Measurements from ENCODE around the gene DAO. TPM values are rescaled to one million over a fixed set of nuclear protein-coding genes. Genes with fewer than 3 reads are reported as not detected.

The DAO gene
- total RNA-seq, 1 experiment from 2014 or later = not detected

DNA sequence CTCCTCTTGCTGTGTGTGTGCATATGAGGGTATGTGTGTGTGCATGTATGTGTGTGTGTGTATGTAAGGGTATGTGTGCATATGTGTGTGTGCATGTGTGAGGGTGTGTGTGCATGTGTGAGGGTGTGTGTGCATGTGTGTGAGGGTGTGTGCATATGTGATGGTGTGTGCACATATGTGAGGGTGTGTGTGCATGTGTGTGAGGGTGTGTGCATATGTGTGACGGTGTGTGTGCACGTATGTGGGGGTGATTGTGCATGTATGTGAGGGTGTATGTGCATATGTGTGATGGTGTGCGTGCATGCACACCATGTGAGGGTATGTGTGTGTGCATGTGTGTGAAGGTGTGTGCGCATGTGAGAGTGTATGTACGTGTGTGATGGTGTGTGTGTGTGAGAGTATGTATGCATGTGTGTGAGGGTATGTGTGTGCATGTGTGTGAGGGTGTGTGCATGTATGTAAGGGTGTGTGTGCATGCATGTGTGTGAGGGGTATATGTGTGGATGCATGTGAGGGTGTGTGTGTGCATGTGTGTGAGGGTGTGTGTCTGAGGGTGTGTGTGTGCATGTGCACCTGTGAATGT lies 15.4 kb downstream of the DAO start:
- no peak for TF ChIP-seq CTCF (conservative IDR thresholded peaks at IDR 0.05)
- H3K79me1 ChIP-seq (ENCODE audit: insufficient read depth, low read depth, low read length, poor library complexity, severe bottlenecking) = no peaks in the 10 kb centered on the region
- H3K23me2 ChIP-seq (ENCODE audit: insufficient read length, low read depth, low read length, poor library complexity, severe bottlenecking) = no peaks in the 10 kb centered on the region
- no peaks in the 10 kb centered on the region for H3K27me3 ChIP-seq (ENCODE audit: insufficient read depth, low read length)
- no CpG with 5 or more reads among the region's 5 CpGs for WGBS (ENCODE audit: extremely low coverage, insufficient read length, low lambda C conversion rate)
- no peaks in the 10 kb centered on the region for H3K9me3 ChIP-seq (ENCODE audit: control insufficient read depth, low read depth, low read length)
- H3K27me3 Mint-ChIP-seq (ENCODE audit: low read depth) = peaks cover 5% of the 10 kb centered on the region
- H3K18ac ChIP-seq (ENCODE audit: insufficient read length, low read depth, low read length) = no peak overlapping the region
- DNase-seq = no peak
- peak overlapping the region in 1 of 2 experiments; percentile 3; a peak in 1 of 5 replicates for H3K4me3 Mint-ChIP-seq
- H4K8ac ChIP-seq (replicated peaks; ENCODE audit: insufficient read length, low read depth, low read length) = peak overlapping the region; percentile 10
- H4K5ac ChIP-seq (ENCODE audit: insufficient read length, low read depth, low read length) = no peak overlapping the region
- no peaks in the 10 kb centered on the region for H3K79me2 ChIP-seq (ENCODE audit: insufficient read depth, low read length)
- no peak overlapping the region for H3K9ac ChIP-seq (ENCODE audit: extremely low read depth, insufficient read length, low read length)
- no peak overlapping the region for H2BK120ac ChIP-seq (ENCODE audit: low read depth, low read length, poor library complexity, severe bottlenecking)
- H3K4ac ChIP-seq (ENCODE audit: low read depth, low read length) = no peak overlapping the region
- no peak overlapping the region for H2BK12ac ChIP-seq (ENCODE audit: insufficient read length, low read depth, low read length)
- no peak overlapping the region for H2AFZ ChIP-seq (ENCODE audit: low read length)
- no peaks in the 10 kb centered on the region for H4K20me1 ChIP-seq (ENCODE audit: control insufficient read depth, insufficient read depth, insufficient read length)
- H3K23ac ChIP-seq (ENCODE audit: insufficient read length, low read depth, low read length) = no peak overlapping the region
- no peaks in the 10 kb centered on the region for H3K4me1 Mint-ChIP-seq
- no peak overlapping the region for H2BK15ac ChIP-seq (ENCODE audit: low read depth, low read length)
- no peak overlapping the region for H3K4me2 ChIP-seq (ENCODE audit: insufficient read depth, insufficient read length, low read length)
- no peak overlapping the region; a peak in 1 of 7 replicates for H3K27ac Mint-ChIP-seq
- no peak overlapping the region for H4K91ac ChIP-seq (ENCODE audit: insufficient read length, low read depth, low read length)
- no peak overlapping the region for H2BK20ac ChIP-seq (ENCODE audit: low read depth, low read length, poor library complexity, severe bottlenecking)
- H3K56ac ChIP-seq (ENCODE audit: insufficient read length, low read depth, low read length) = no peak overlapping the region
- H2BK5ac ChIP-seq (ENCODE audit: insufficient read length, low read length) = no peak overlapping the region
- no peaks in the 10 kb centered on the region; the same call in 1 of the 2 replicates for H3K4me1 ChIP-seq (ENCODE audit: insufficient read depth, low read length)
- no peak overlapping the region for H2AK5ac ChIP-seq (ENCODE audit: insufficient read length, low read length)
- H3K9me3 Mint-ChIP-seq = peaks cover 5 to 12% of the 10 kb centered on the region in 2 experiments
- H3T11ph ChIP-seq (ENCODE audit: low read length) = no peak overlapping the region
- no peak overlapping the region for H3K27ac ChIP-seq (ENCODE audit: insufficient read length, low read depth, low read length)
- H3K36me3 Mint-ChIP-seq (ENCODE audit: insufficient read depth in 1 of 3, low read depth in 3 of 3) = peaks cover 0 to 4% (median 3%) of the 10 kb centered on the region in 3 experiments; a peak in 4 of 7 replicates
- no peak overlapping the region for H3K14ac ChIP-seq (ENCODE audit: insufficient read depth, low read length)

All from H9 (cell line).